ENCODE results near the gene GALNT10.

DNA sequence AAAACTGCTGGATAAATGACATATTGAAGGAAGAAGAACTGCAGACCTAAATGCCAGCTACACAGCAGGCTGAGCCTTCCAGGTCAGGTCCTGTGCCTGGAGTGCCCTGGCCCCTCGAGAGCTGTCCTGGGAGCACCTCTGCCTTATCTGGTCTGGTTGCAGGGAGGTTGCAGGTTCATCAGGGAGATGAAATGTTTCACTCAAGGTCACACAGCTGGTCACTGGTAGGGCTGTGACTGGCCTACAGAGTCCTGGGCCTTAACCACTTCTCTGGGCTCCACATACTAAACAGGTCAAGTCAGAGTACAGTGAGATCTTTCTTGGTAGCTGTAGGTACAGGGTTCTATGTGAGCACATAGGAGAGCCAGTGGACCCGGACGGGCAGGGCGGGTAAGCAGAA is 16.7 kb downstream of the GALNT10 start:
- TF ChIP-seq, protein P1, sequence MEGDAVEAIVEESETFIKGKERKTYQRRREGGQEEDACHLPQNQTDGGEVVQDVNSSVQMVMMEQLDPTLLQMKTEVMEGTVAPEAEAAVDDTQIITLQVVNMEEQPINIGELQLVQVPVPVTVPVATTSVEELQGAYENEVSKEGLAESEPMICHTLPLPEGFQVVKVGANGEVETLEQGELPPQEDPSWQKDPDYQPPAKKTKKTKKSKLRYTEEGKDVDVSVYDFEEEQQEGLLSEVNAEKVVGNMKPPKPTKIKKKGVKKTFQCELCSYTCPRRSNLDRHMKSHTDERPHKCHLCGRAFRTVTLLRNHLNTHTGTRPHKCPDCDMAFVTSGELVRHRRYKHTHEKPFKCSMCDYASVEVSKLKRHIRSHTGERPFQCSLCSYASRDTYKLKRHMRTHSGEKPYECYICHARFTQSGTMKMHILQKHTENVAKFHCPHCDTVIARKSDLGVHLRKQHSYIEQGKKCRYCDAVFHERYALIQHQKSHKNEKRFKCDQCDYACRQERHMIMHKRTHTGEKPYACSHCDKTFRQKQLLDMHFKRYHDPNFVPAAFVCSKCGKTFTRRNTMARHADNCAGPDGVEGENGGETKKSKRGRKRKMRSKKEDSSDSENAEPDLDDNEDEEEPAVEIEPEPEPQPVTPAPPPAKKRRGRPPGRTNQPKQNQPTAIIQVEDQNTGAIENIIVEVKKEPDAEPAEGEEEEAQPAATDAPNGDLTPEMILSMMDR (IDR thresholded peaks at IDR 0.05) = no peak
- no peak for TF ChIP-seq POLR2A (IDR thresholded peaks at IDR 0.05)

Data from lower leg skin (tissue), 3 donors.